Large intestine (tissue), 3 donors: Measurements from ENCODE around the gene PHLPP1. TPM values are rescaled to one million over a fixed set of nuclear protein-coding genes. Genes with fewer than 3 reads are reported as not detected.

Experiments
- DNase-seq, 2 donors: peaks; one replicate each; pipeline versions ENCODE4 v3.0.0 to v3.0.0-alpha.2; 2013
- H3K27ac ChIP-seq: one replicate; pipeline ENCODE4 v1.5.1; 2013; ENCODE audit warnings: low read length
- H3K27me3 ChIP-seq: 2 replicates; pipeline ENCODE4 v1.6.1; 2013; ENCODE audit warnings: low read length; ENCODE audit not compliant: control insufficient read depth, insufficient read depth
- H3K36me3 ChIP-seq: 2 replicates; pipeline ENCODE4 v1.6.1; 2013; ENCODE audit warnings: low read length; ENCODE audit not compliant: control insufficient read depth, insufficient read depth
- H3K4me1 ChIP-seq: one replicate; pipeline ENCODE4 v1.6.1; 2013; ENCODE audit warnings: low read length; ENCODE audit not compliant: control insufficient read depth, insufficient read depth
- H3K4me3 ChIP-seq: one replicate; pipeline ENCODE4 v1.5.1; 2013; ENCODE audit warnings: low read length
- H3K9me3 ChIP-seq: one replicate; pipeline ENCODE4 v1.6.1; 2013; ENCODE audit warnings: mild to moderate bottlenecking, low read depth, low read length, moderate library complexity; ENCODE audit not compliant: control insufficient read depth
- WGBS: methylation state at CpG from one replicate; pipeline ENCODE4 v1.1.5; 2013; ENCODE audit warnings: low lambda C conversion rate; ENCODE audit not compliant: insufficient coverage; 5-methylcytosine and 5-hydroxymethylcytosine counted together
- polyA plus RNA-seq: library from polyadenylated mRNA; unstranded; fragments of 120-200 nt; gene quantifications from one replicate; pipeline ENCODE4 v1.2.1, GENCODE V29; 2013

The PHLPP1 gene
- polyA plus RNA-seq, 1 donor = 12.1 TPM

- H3K4me3 ChIP-seq = no peak overlapping the region
- no CpG with 5 or more reads among the region's 11 CpGs for WGBS
- no peaks in the 10 kb centered on the region for H3K4me1 ChIP-seq
- no peak overlapping the region for H3K27ac ChIP-seq
- DNase-seq = no peak
- H3K27me3 ChIP-seq = no peaks in the 10 kb centered on the region
- H3K9me3 ChIP-seq = peaks cover 4% of the 10 kb centered on the region
- no peaks in the 10 kb centered on the region for H3K36me3 ChIP-seq
Observed at GRCh38 chr18:62987859-62988258, 272.5 kb downstream of the PHLPP1 start.

- Histone ChIP-seq H3K4me3 (no peak overlapping the region), H3K27ac (no peak overlapping the region), H3K4me1 (no peaks in the 10 kb centered on the region), H3K36me3 (no peaks in the 10 kb centered on the region), H3K9me3 (peaks cover 4% of the 10 kb centered on the region), H3K27me3 (no peaks in the 10 kb centered on the region)
- DNase-seq = no peak
- 77% methylated on average over 3 of the region's 5 CpGs for WGBS
Observed at GRCh38 chr18:62988471-62988870, 273.1 kb downstream of the PHLPP1 start.

GRCh38 chr18:62989195-62989594 is 273.9 kb downstream of the PHLPP1 start:
- no peaks in the 10 kb centered on the region for H3K27me3 ChIP-seq
- no peaks in the 10 kb centered on the region for H3K36me3 ChIP-seq
- no peak overlapping the region for H3K4me3 ChIP-seq
- no peak overlapping the region for H3K27ac ChIP-seq
- peaks cover 4% of the 10 kb centered on the region for H3K9me3 ChIP-seq
- no peaks in the 10 kb centered on the region for H3K4me1 ChIP-seq
- DNase-seq = no peak
- 87% methylated on average over 4 of the region's 7 CpGs for WGBS

- 50% methylated on average over 1 of the region's 1 CpG for whole genome bisulfite sequencing
- H3K27ac ChIP-seq = no peak overlapping the region
- H3K9me3 ChIP-seq = peaks cover 4% of the 10 kb centered on the region
- H3K27me3 ChIP-seq = no peaks in the 10 kb centered on the region
- H3K36me3 ChIP-seq = no peaks in the 10 kb centered on the region
- no peaks in the 10 kb centered on the region for H3K4me1 ChIP-seq
- DNase-seq = no peak
- H3K4me3 ChIP-seq = no peak overlapping the region
Observed at GRCh38 chr18:62990653-62991052, 275.3 kb downstream of the PHLPP1 start.

GRCh38 chr18:62991389-62991788 is 276.0 kb downstream of the PHLPP1 start:
- no peak overlapping the region for H3K27ac ChIP-seq
- DNase-seq = no peak
- H3K36me3 ChIP-seq = no peaks in the 10 kb centered on the region
- 90% methylated on average over 1 of the region's 8 CpGs for WGBS
- no peaks in the 10 kb centered on the region for H3K27me3 ChIP-seq
- no peaks in the 10 kb centered on the region for H3K4me1 ChIP-seq
- no peak overlapping the region for H3K4me3 ChIP-seq
- peaks cover 4% of the 10 kb centered on the region for H3K9me3 ChIP-seq

- Histone ChIP-seq H3K36me3 (no peaks in the 10 kb centered on the region), H3K27ac (no peak overlapping the region), H3K27me3 (no peaks in the 10 kb centered on the region), H3K4me3 (no peak overlapping the region), H3K9me3 (peaks cover 4% of the 10 kb centered on the region), H3K4me1 (no peaks in the 10 kb centered on the region)
- 100% methylated on average over 1 of the region's 18 CpGs for WGBS
- DNase-seq = no peak
Observed at GRCh38 chr18:62991959-62992358, 276.6 kb downstream of the PHLPP1 start.

GRCh38 chr18:62992877-62993365 is 277.6 kb downstream of the PHLPP1 start:
- DNase-seq = no peak
- Histone ChIP-seq H3K27me3 (no peaks in the 10 kb centered on the region), H3K36me3 (no peaks in the 10 kb centered on the region), H3K27ac (no peak overlapping the region), H3K9me3 (peaks cover 4% of the 10 kb centered on the region), H3K4me1 (no peaks in the 10 kb centered on the region), H3K4me3 (no peak overlapping the region)
- no CpG with 5 or more reads among the region's 6 CpGs for WGBS

- no peaks in the 10 kb centered on the region for H3K27me3 ChIP-seq
- no CpG with 5 or more reads among the region's 9 CpGs for WGBS
- no peaks in the 10 kb centered on the region for H3K36me3 ChIP-seq
- no peak overlapping the region for H3K4me3 ChIP-seq
- no peak for DNase-seq
- no peaks in the 10 kb centered on the region for H3K4me1 ChIP-seq
- H3K9me3 ChIP-seq = peaks cover 4% of the 10 kb centered on the region
- H3K27ac ChIP-seq = no peak overlapping the region
Observed at GRCh38 chr18:62996566-62996965, 281.2 kb downstream of the PHLPP1 start.

- H3K27ac ChIP-seq = no peak overlapping the region
- no peaks in the 10 kb centered on the region for H3K27me3 ChIP-seq
- H3K4me3 ChIP-seq = no peak overlapping the region
- H3K36me3 ChIP-seq = no peaks in the 10 kb centered on the region
- H3K9me3 ChIP-seq = peaks cover under 1% of the 10 kb centered on the region
- WGBS = 50% methylated on average over 2 of the region's 4 CpGs
- H3K4me1 ChIP-seq = no peaks in the 10 kb centered on the region
- DNase-seq = no peak
Observed at GRCh38 chr18:62997076-62997475, 281.7 kb downstream of the PHLPP1 start.

- no peak overlapping the region for H3K4me3 ChIP-seq
- H3K27ac ChIP-seq = no peak overlapping the region
- no peaks in the 10 kb centered on the region for H3K4me1 ChIP-seq
- no peak for DNase-seq
- H3K27me3 ChIP-seq = no peaks in the 10 kb centered on the region
- no peaks in the 10 kb centered on the region for H3K36me3 ChIP-seq
- no peaks in the 10 kb centered on the region for H3K9me3 ChIP-seq
- no CpG with 5 or more reads among the region's 7 CpGs for WGBS
Observed at GRCh38 chr18:62998443-62998842, 283.1 kb downstream of the PHLPP1 start.

- Histone ChIP-seq H3K36me3 (no peaks in the 10 kb centered on the region), H3K27ac (no peak overlapping the region), H3K27me3 (no peaks in the 10 kb centered on the region), H3K4me3 (no peak overlapping the region), H3K9me3 (no peaks in the 10 kb centered on the region), H3K4me1 (no peaks in the 10 kb centered on the region)
- DNase-seq = no peak
- 92% methylated on average over 2 of the region's 7 CpGs for WGBS
Observed at GRCh38 chr18:62999392-62999791, 284.1 kb downstream of the PHLPP1 start.
